Natural killer cell treated with Interleukin-12 subunit alpha and Interleukin-12 subunit beta and Interleukin-15 and Interleukin-18, amount 100 ng/mL, for 72 hours (primary cell): ENCODE measurements around the gene FBXO36. TPM values are rescaled to one million over a fixed set of nuclear protein-coding genes. Genes with fewer than 3 reads are reported as not detected.

Source experiments
- ATAC-seq, 2 donors: fragments of 150-1000 bp; cut with Tn5 transposase in 1 of 2; sonication (Bioruptor Pico), chemical (Tn5 transposase) in 1 of 2; 2 replicates each; pipeline ENCODE4 v1.10.0; 2021
- DNase-seq: peaks from one replicate; pipeline ENCODE4 v3.0.0; 2022; ENCODE audit warnings: low spot score
- H3K27ac Mint-ChIP-seq, 2 donors: 1 replicate in 1 of 2; 2 replicates in 1 of 2; pipeline ENCODE4 v1.8.0; 2022; ENCODE audit warnings: mixed read lengths in 2 of 2, mild to moderate bottlenecking in 1 of 2, moderate library complexity in 1 of 2
- H3K27me3 Mint-ChIP-seq, 2 donors: 1 replicate in 1 of 2; 2 replicates in 1 of 2; pipeline ENCODE4 v1.8.0; 2022; ENCODE audit warnings: mixed read lengths in 2 of 2
- H3K36me3 Mint-ChIP-seq: one replicate; pipeline ENCODE4 v1.8.0; 2022; ENCODE audit warnings: mixed read lengths
- H3K4me1 Mint-ChIP-seq, 2 donors: 1 replicate in 1 of 2; 2 replicates in 1 of 2; pipeline ENCODE4 v1.8.0; 2022; ENCODE audit warnings: low read depth in 2 of 2, mixed read lengths in 2 of 2, mild to moderate bottlenecking in 1 of 2
- H3K4me3 Mint-ChIP-seq: one replicate; pipeline ENCODE4 v1.8.0; 2022; ENCODE audit warnings: mixed read lengths
- H3K9me3 Mint-ChIP-seq: 2 replicates; pipeline ENCODE4 v1.8.0; 2022; ENCODE audit warnings: mixed read lengths
- total RNA-seq, 2 donors: library from RNA; stranded (reverse); gene quantifications; one replicate each; pipeline ENCODE4 v1.2.3, GENCODE V29; 2022

FBXO36 gene
- total RNA-seq, 2 donors from 2014 or later, result 0.36 to 0.67 TPM

DNA sequence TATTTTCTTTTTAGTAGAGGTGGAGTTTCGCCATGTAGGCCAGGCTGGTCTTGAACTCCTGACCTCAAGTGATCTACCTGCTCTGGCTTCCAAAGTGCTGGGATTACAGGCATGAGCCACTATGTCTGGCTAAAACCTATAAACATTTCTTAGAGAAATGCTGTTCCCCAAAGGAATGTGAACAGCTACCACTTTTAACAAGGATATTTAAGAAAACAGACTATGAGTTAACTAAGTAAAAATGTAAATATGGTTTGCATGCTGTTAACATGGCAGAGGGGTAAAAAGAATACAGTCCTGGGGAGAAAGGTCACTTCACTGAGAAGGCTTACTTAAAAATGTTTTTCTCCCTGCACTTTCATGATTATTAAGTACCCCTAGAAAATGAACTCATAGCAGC is 89.3 kb downstream of the FBXO36 start:
- H3K4me3 Mint-ChIP-seq, result no peak overlapping the region
- H3K36me3 Mint-ChIP-seq, result no peaks in the 10 kb centered on the region
- H3K27ac Mint-ChIP-seq, result no peak overlapping the region
- peaks cover 3 to 13% of the 10 kb centered on the region in 2 donors for H3K4me1 Mint-ChIP-seq
- H3K27me3 Mint-ChIP-seq, result no peaks in the 10 kb centered on the region
- DNase-seq (no peak), ATAC-seq (no peak)
- H3K9me3 Mint-ChIP-seq, result no peaks in the 10 kb centered on the region

DNA sequence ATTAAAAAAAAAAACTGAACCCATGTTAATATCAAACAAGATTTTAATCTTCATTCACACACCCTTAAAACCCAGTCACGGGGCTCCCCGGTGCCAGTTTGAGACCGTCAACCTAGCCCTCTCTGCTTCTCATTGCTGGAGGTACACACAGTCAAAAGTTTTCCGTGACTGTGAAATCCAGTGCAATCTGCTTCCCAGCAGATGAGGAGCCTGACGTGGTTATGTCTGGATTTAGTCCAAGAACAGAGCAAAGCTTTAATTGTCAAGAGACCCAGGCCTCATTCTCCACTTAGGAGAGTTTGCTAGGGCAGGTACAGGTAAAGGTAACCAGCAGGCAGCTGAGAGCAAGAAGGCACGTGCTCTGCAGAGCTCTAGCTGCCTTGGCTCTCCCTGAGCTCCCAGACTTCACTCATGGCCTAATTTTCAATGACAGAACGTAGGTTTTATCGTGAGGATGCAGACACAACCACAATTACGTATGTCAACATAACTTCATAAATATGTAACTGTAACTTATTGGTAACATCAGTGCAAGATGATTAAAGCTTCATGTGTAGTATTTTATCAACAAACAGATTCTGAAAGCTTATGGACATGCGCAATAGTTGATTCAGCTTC is 90.1 kb downstream of the FBXO36 start:
- Mint-ChIP-seq H3K27ac (no peak overlapping the region), H3K36me3 (no peaks in the 10 kb centered on the region), H3K4me3 (no peak overlapping the region), H3K9me3 (no peaks in the 10 kb centered on the region), H3K4me1 (peaks cover 3 to 13% of the 10 kb centered on the region in 2 donors), H3K27me3 (no peaks in the 10 kb centered on the region)
- DNase-seq (no peak), ATAC-seq (no peak)

DNA sequence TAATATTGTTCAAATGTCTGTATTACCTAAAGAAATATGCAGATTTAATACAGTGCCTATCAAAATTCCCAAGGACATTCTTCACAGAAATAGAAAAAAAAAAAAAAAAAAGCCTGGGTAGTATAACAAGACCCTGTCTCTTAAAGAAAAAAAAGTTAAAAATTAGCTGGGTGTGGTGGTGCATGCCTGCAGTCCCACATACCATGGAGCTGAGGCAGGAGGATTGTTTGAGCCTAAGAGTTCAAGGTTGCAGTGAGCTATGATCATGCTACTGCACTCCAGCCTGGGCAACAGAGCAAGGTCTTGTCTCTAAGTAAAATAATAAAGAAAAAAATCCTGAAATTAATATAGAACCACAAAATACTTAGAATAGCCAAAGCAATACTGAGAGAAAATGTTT is 94.5 kb downstream of the FBXO36 start:
- Mint-ChIP-seq H3K4me1 (no peaks in the 10 kb centered on the region), H3K9me3 (no peaks in the 10 kb centered on the region), H3K27ac (no peak overlapping the region), H3K36me3 (no peaks in the 10 kb centered on the region), H3K27me3 (peaks cover 0 to 2% of the 10 kb centered on the region in 2 donors), H3K4me3 (no peak overlapping the region)
- no peak for DNase-seq
- no peak for ATAC-seq

DNA sequence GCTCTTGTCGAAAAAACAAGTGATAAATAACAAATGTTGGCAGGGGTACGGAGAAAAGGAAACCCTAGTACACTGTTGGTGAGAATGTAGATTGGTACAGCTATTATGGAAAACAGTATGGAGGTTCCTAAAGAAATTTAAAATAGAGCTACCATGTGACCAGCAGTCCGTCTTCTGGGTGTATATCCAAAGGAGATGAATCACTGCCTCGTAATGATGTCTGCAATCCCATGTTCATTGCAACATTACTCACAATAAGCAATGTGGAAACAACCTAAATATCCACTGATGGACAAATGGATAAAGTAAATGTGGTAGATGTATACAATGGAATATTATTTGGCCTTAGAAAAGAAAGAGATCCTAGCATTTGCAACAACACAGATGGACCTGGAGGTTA is 95.8 kb downstream of the FBXO36 start:
- DNase-seq (no peak), ATAC-seq (no peak)
- Mint-ChIP-seq H3K4me3 (no peak overlapping the region), H3K36me3 (no peaks in the 10 kb centered on the region), H3K9me3 (no peaks in the 10 kb centered on the region), H3K27ac (no peak overlapping the region), H3K27me3 (peaks cover 0 to 2% of the 10 kb centered on the region in 2 donors), H3K4me1 (no peaks in the 10 kb centered on the region)

DNA sequence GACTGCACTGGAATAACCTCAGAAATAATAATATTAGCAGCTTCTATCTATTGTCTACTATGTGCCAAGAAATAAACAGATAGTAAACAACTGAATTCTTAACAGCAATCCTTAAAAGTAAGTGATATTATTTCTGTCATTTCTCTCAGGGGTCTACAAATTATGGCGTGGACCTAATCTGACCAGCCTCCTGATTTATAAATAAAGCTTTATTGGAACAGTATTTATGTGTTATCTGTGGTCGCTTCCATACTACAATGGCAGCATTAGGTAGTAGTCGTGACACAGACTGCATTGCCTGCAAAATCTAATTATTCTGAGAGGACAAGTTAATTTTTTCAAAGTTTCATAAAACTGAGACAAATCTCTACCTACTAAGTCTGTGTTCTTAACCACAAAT is 97.4 kb downstream of the FBXO36 start:
- no peaks in the 10 kb centered on the region for H3K4me1 Mint-ChIP-seq
- H3K4me3 Mint-ChIP-seq, result no peak overlapping the region
- peaks cover 0 to 2% of the 10 kb centered on the region in 2 donors for H3K27me3 Mint-ChIP-seq
- no peaks in the 10 kb centered on the region for H3K36me3 Mint-ChIP-seq
- ATAC-seq (no peak), DNase-seq (no peak)
- no peak overlapping the region for H3K27ac Mint-ChIP-seq
- H3K9me3 Mint-ChIP-seq, result no peaks in the 10 kb centered on the region

DNA sequence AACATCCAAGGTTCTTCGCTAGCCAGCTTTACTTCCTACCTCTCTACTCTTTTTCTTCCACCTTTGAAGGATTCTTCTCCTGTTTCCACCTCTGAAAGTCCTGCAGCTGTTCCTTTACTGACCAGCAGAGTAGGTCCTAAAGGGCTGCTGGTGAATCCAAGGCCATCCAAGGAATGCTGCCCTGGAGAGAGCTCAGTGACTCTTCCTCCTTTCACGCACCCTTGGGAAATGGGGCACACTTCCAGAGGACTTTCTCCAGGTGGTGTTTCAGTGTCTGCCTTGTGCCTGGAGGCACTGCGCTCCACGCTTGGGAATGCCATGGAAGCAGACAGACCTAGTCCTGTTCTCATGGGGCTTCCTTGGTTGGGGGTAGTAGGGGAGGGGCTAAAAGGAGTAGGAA is 101.0 kb downstream of the FBXO36 start:
- no peak overlapping the region for H3K4me3 Mint-ChIP-seq
- no peak for DNase-seq
- no peaks in the 10 kb centered on the region for H3K4me1 Mint-ChIP-seq
- no peak overlapping the region for H3K27ac Mint-ChIP-seq
- H3K27me3 Mint-ChIP-seq, result peaks cover 0 to 2% of the 10 kb centered on the region in 2 donors
- no peaks in the 10 kb centered on the region for H3K36me3 Mint-ChIP-seq
- no peaks in the 10 kb centered on the region for H3K9me3 Mint-ChIP-seq
- no peak for ATAC-seq

DNA sequence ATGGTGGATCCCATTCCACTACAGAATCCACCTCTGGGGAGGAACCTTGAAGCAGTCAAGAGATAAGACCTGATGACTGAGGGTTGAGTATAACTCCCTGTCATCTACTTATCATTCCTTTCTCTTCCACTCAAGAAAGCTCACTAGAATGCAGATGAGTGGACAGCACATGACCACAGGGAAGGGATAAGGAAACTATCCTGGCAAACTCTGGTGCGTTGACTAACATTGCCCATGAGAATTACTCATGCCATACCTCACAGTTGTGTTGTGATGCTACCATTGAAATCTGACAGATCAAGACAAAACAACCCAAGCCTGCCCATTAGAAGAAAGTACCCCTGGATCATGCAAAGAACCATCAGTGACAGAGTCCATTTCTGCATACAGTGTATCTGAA is 119.9 kb downstream of the FBXO36 start:
- Mint-ChIP-seq H3K36me3 (no peaks in the 10 kb centered on the region), H3K27ac (no peak overlapping the region), H3K4me3 (no peak overlapping the region), H3K27me3 (peaks cover 5 to 7% of the 10 kb centered on the region in 2 donors), H3K4me1 (no peaks in the 10 kb centered on the region), H3K9me3 (no peaks in the 10 kb centered on the region)
- ATAC-seq (no peak), DNase-seq (no peak)

DNA sequence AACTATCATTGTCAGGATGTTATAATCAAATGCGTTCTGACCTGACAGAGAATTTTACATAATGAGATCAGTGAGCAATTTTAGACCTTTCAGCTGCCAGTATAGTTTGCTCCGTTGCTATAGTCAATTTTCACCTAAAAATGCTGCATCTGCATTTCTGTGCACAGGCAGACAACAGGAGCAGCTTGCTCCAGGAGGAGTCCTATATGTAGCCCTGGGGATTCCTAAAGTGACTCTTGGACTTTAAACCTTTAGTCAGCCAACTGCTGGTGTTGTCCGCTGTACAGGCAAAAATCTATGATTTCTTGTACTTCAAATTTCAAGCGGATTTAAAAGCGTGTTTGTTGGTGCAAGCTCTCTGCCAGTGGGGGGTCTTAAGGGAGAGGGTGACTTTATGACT is 120.7 kb downstream of the FBXO36 start:
- Mint-ChIP-seq H3K36me3 (no peaks in the 10 kb centered on the region), H3K9me3 (no peaks in the 10 kb centered on the region), H3K4me3 (no peak overlapping the region), H3K27ac (no peak overlapping the region), H3K4me1 (no peaks in the 10 kb centered on the region), H3K27me3 (peaks cover 5 to 7% of the 10 kb centered on the region in 2 donors)
- DNase-seq, result no peak
- ATAC-seq, result no peak

DNA sequence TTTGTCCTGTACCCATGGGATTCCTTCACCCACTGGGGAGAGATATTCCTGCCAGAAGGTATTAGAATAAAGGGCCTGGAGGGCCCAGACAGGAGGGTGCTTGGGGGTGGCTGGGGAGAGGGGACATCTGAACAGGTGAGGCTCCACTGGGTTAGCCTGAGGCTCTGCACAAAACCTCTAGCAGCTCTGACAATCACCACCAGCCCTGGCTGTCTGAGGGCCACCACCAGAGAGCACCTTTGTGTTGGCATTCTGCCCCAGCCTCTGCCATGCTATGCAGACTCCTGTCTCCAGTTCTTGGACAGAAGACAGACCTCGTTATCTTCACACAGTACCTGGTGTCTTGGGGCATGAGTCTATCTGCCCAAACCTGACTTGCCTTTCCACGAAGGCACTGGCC is 121.2 kb downstream of the FBXO36 start:
- Mint-ChIP-seq H3K4me3 (no peak overlapping the region), H3K27ac (no peak overlapping the region), H3K4me1 (no peaks in the 10 kb centered on the region), H3K9me3 (no peaks in the 10 kb centered on the region), H3K27me3 (peaks cover 5 to 7% of the 10 kb centered on the region in 2 donors), H3K36me3 (no peaks in the 10 kb centered on the region)
- no peak for DNase-seq
- ATAC-seq, result no peak

DNA sequence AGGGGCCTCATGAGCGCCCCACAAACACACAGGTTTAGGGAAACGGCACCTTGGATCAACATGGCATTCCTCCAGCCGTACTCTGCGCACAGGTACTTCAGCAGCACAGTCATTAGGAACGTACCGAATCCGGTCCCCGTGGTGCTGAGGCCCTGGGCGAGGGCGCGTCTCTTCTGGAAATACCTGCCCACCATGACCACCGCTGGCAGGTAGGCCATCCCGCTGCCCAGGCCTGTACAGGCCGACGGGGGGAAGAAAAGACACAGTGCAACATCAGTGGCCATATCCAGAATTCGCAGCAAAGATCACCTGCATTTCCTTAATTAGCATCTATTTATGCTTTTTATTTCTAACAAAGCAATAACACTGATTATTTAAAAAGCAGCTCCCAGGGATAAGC is 124.2 kb downstream of the FBXO36 start:
- Mint-ChIP-seq H3K9me3 (no peaks in the 10 kb centered on the region), H3K27me3 (peaks cover 5% of the 10 kb centered on the region in 2 donors), H3K4me1 (no peaks in the 10 kb centered on the region), H3K4me3 (no peak overlapping the region), H3K27ac (no peak overlapping the region), H3K36me3 (no peaks in the 10 kb centered on the region)
- DNase-seq (no peak), ATAC-seq (peak; percentile 32 to 38)

DNA sequence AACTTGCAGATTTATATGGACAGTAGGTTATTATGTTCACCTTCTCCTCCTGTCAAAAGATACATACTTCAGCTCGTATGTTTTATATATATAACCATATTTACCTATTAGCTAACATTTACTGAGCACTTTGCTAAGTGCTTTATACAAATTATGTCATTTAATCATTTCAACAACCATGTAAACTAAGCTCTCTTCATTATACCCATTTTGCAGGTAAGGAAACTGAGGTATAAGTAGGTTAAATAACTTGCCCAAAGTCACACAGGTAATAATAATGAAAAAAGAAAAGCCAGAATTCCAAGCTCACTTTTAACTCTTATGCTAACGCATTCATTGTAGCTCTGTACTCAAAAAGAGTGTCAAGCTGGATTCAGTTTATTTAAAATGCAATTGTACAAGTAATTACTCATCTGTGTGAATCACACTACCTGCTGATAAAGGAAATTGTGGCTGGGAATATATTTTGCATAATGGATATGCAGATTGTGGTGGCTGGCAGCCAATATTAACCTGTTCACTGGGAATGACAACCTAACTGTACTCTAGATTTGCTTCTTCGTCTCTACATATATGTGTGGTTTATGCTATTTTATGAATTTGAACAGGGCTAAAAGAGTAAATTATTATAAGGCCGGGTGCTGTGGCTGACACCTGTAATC is 125.8 kb downstream of the FBXO36 start:
- no peaks in the 10 kb centered on the region for H3K4me1 Mint-ChIP-seq
- no peak overlapping the region for H3K4me3 Mint-ChIP-seq
- H3K9me3 Mint-ChIP-seq, result no peaks in the 10 kb centered on the region
- no peak for ATAC-seq
- no peaks in the 10 kb centered on the region for H3K27me3 Mint-ChIP-seq
- no peaks in the 10 kb centered on the region for H3K36me3 Mint-ChIP-seq
- no peak for DNase-seq
- no peak overlapping the region for H3K27ac Mint-ChIP-seq

DNA sequence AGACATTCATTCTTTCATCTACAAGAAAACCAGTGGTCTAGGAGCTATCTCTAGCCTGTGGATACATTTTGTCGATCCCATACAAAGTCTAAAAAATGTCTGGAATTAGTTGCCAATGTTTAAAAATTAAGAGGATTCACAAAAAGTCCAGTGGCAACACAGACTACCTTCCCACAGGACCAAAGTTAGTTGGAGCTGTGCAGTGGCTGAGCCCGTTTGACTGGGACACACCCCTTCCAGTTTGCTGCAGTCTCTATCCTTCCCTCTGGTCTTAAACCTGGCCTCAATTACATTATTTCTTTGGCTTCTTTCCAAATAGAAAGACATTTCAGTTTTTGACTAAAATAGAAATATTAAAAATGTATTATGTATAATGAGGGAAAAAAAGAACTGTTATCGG is 127.8 kb downstream of the FBXO36 start:
- DNase-seq, result no peak
- no peak overlapping the region for H3K4me3 Mint-ChIP-seq
- H3K9me3 Mint-ChIP-seq, result no peaks in the 10 kb centered on the region
- no peak overlapping the region for H3K27ac Mint-ChIP-seq
- H3K27me3 Mint-ChIP-seq, result no peaks in the 10 kb centered on the region
- no peaks in the 10 kb centered on the region for H3K36me3 Mint-ChIP-seq
- no peak for ATAC-seq
- no peaks in the 10 kb centered on the region for H3K4me1 Mint-ChIP-seq

DNA sequence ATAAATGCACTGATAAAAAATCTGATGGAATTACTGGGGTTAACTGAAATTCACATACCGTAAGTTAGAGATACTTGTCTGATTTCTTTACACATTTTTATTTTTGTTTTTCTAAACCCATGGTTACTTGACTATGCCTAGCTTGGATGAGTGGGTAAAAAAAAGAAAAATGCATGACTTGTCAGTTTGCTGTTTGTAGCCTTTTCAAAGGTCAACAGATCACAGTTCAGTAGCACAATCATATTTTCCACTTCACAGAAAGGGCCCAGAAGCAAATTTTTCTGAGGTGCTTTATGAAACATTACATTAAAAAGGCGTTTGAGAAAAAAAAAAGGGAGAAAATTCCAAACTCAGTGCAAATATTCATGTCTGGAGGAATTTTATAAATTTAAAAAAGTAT is 130.0 kb downstream of the FBXO36 start:
- DNase-seq (no peak), ATAC-seq (no peak)
- Mint-ChIP-seq H3K36me3 (no peaks in the 10 kb centered on the region), H3K9me3 (no peaks in the 10 kb centered on the region), H3K27me3 (no peaks in the 10 kb centered on the region), H3K4me3 (no peak overlapping the region), H3K4me1 (no peaks in the 10 kb centered on the region), H3K27ac (no peak overlapping the region)

DNA sequence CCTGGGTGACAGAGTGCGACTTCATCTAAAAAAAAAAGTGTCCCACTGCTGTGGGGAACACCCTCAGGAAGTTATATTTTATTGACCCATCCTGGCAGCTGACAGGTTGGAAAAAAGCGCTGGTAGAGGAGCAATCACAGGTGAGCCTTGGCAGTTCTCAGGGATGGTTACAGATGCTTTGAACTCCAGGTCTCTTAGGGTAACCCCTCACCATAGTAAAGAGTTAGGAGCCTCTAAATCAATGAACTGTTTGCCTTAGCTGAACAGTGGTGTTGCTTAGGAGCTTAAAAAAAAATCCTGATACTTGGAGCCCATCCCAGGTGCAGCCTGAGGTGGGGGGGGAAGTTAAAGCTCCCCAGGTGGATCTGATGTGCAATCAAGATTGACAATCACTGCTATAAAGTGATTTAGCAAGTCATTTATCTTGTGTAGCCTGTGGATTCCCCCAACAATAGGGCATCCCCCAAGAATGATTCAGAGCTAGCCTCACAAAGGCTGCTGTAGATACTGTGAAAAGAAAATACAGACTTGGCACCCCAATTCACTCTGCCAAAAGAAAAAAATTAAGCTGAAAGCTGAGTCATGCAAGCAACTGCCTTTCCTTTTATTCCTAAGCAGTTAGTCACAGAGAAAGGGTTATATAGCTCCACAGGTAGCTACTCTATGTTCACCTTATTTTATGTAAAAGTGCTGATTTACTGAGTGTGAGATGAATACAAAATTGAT is 131.6 kb downstream of the FBXO36 start:
- Mint-ChIP-seq H3K27ac (no peak overlapping the region), H3K27me3 (no peaks in the 10 kb centered on the region), H3K4me3 (no peak overlapping the region), H3K4me1 (no peaks in the 10 kb centered on the region), H3K9me3 (no peaks in the 10 kb centered on the region), H3K36me3 (no peaks in the 10 kb centered on the region)
- DNase-seq, result no peak
- ATAC-seq, result no peak
